ENCODE data around the gene SLC35E1.

DNA sequence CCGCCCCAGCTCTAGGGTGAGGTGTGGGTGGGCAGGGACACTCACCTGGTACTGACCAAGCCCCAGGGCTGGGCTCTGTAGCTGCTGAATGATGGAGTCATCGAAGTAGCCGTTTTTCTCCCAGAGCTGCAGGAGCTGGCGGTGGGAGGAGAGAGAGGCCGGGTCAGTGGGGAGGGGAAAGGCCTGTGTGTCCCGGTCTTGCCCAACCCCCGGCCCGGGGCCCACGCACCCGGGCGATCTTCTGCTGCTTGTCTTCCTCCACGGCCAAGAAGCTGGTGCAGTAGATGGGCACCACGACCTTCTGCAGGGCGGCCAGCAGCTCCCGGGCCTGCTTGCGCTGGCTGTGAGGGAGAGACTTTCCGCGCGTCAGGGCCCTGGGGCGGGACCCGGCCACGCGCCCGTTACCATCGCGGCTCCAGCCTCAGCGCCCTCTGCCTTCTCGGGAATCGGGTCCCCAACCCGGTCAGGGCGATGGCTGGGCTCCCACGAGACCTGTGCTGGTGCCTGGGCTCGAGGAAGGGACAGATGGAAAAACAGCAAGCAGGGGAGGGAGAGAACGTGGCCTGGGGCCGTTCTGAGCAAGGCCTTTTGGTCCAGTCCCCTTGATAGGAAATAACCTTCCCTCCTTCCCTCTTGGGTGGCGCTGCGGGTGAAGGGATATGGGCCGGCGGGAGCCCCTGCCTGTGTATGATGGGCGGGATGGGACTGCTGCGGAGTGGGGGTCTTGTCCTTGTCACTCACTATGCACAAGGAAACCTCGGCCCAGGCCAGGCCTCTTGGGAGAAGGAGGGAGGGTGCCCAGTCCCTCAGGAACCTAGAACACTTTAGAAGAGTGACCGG, 41.5 kb downstream of the SLC35E1 start:
- TF ChIP-seq CTCF (IDR thresholded peaks at IDR 0.05; ENCODE audit: low read length) = no peak
- TF ChIP-seq EZH2 (IDR thresholded peaks at IDR 0.05; ENCODE audit: borderline replicate concordance, low read length) = no peak

Data from OCI-LY1 (cell line).